BLaER1 treated with 17β-estradiol and CSF1 and Interleukin-3, amounts not matched to agents 10 nM and 100 nM (cell line): ENCODE data around the gene ZNF385C.
A peak's percentile ranks its signal among the peaks of the same experiment; 100 is the strongest.

ENCODE experiments used
- H3K27ac ChIP-seq, 11 experiments: shearing (Covaris generic); formaldehyde crosslinking; 2 replicates each; pipeline ENCODE4 v1.8.1; 2022
- H3K27me3 ChIP-seq, 11 experiments: shearing (Covaris generic); formaldehyde crosslinking; 2 replicates each; pipeline ENCODE4 v1.8.1; 2022
- H3K36me3 ChIP-seq, 11 experiments: shearing (Covaris generic); formaldehyde crosslinking; 2 replicates each; pipeline ENCODE4 v1.8.1; 2022
- H3K4me1 ChIP-seq, 10 experiments: shearing (Covaris generic); formaldehyde crosslinking; 2 replicates each; pipeline ENCODE4 v1.8.1; 2022
- H3K4me2 ChIP-seq, 11 experiments: shearing (Covaris generic); formaldehyde crosslinking; 2 replicates each; pipeline ENCODE4 v1.8.1; 2022
- H3K4me3 ChIP-seq, 10 experiments: shearing (Covaris generic); formaldehyde crosslinking; 2 replicates each; pipeline ENCODE4 v1.8.1; 2022
- H3K9ac ChIP-seq, 11 experiments: shearing (Covaris generic); formaldehyde crosslinking; 2 replicates each; pipeline ENCODE4 v1.8.1; 2022
- H3K9me3 ChIP-seq, 11 experiments: shearing (Covaris generic); formaldehyde crosslinking; replicated peaks in 1 of 11; 2 replicates each; pipeline ENCODE4 v1.8.1; 2022
- H4K20me1 ChIP-seq, 11 experiments: shearing (Covaris generic); formaldehyde crosslinking; 2 replicates each; pipeline ENCODE4 v1.8.1; 2022
- Cebpa-rat ChIP-seq, 11 experiments: shearing (Covaris generic); IDR thresholded peaks; 2 replicates each; pipeline ENCODE4 v1.8.1; 2022

Gene ZNF385C

DNA sequence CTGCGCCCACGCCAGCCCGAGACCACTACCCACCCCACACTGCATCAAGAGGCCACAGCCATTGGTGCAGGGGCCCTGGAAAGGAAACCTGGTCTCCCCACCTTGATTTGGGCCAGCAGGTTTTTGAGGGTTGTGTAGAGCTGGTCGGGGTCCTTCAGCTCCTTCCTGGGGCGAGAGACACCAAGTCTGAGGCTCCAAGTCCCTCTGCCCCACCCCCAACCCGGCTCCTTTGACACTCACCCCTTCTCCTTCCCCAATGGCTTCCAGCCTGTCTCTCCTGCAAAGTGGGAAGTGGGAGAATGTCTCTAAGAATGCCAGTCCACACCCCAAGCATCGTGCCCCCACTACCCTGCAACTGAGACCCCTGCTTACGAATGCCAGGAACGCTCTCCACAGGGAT lies 15.8 kb upstream of the ZNF385C start:
- H3K27ac ChIP-seq, result peak overlapping the region in 3 of 11 experiments; percentile 78 to 85 (median 80); a peak in 2 of 22 replicates
- no peak overlapping the region for H3K4me3 ChIP-seq
- H3K4me2 ChIP-seq, result no peak overlapping the region

DNA sequence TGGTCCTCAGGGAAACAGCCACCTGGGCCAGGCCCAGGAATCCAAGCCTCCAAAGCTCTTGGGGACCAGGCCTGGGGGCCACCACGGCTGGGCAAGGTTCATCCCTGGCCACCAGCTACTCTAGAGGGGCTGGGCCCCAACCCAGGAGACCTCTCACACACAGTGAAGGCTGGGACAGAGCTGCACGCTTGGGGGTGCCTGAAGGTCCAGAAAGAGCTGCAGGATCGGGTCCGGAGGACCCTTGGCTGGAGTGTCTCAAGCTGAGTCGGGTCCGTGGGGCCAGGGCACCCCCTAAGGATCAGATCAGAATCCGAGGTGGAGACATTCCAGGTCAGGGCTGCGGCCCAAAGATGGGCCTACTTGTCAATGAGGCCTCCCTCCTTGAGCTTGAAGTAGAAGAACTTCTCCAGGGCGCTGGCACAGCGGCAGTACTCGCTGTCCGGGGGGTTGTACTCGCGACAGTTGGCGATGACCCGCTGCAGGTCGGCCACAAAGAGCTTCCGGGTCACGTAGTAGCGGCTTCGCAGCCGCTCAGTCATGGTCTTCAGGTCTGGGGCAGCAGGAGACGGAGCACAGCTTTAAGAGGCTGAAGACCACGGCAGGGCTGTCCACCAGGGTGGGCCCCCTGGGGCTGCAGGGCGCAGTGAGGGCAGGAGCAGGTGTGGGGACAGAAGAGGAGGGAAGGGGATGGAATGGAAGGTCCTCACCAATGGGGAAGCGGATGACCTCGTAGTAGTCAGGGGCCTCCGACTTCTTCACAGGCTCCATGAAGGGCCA lies 15.2 kb upstream of the ZNF385C start:
- Histone ChIP-seq H3K4me1 (peaks cover 25 to 44% (median 34%) of the 10 kb centered on the region in 10 experiments), H3K9ac (peak overlapping the region; percentile 67 to 82 (median 76)), H3K4me2 (peak overlapping the region; percentile 62 to 95 (median 92)), H3K36me3 (peaks cover 27 to 55% (median 37%) of the 10 kb centered on the region in 11 experiments), H3K4me3 (peak overlapping the region in 3 of 10 experiments; percentile 6 to 46 (median 7); a peak in 2 of 20 replicates), H4K20me1 (peaks cover 0 to 9% (median 0%) of the 10 kb centered on the region in 11 experiments; a peak in 4 of 22 replicates), H3K27ac (peak overlapping the region; percentile 59 to 85 (median 76)), H3K9me3 (no peaks in the 10 kb centered on the region), H3K27me3 (no peaks in the 10 kb centered on the region)
- TF ChIP-seq Cebpa-rat (IDR thresholded peaks at IDR 0.05), result no peak

More for the DNA sequence above, 15.8 kb upstream of the ZNF385C start:
- Histone ChIP-seq H3K27me3 (no peaks in the 10 kb centered on the region), H4K20me1 (peaks cover 0 to 9% (median 0%) of the 10 kb centered on the region in 11 experiments; a peak in 4 of 22 replicates), H3K36me3 (peaks cover 27 to 61% (median 36%) of the 10 kb centered on the region in 11 experiments), H3K4me1 (peaks cover 25 to 49% (median 38%) of the 10 kb centered on the region in 10 experiments), H3K9ac (peak overlapping the region in 3 of 11 experiments; percentile 72 to 82 (median 76); a peak in 4 of 22 replicates), H3K9me3 (no peaks in the 10 kb centered on the region)
- no peak for TF ChIP-seq Cebpa-rat (IDR thresholded peaks at IDR 0.05)

DNA sequence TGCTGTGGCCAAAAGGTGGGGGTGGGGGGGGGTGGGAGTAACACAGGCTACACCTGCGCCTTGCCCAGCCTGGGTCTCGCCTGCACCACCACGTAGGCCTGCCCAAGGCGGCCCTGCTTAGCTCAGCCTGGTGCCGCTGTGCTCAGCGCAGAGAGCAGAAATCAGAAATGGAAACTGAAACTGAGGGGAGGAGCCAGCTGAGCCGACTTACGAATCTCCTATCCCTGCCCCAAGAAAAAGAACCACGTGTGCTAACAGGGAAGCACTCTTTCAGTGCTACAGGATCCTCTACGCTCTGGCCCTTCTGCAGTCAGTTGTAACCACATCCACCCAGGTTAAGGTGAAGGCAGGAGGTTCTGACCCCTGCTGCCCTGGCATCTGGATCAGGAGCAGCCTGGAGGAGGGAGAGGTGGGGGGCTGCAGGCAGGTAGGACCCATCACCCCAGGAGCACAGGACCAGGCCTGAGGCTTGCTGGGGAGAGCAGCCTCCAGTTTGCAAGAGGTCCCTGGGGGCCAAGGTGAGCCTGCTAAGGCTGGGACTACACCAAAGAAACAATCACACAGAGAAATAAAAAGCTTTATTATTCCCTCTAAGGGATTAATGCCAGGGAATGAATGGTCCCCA lies 14.4 kb upstream of the ZNF385C start, which contains the start of gene DHX58:
DHX58 (minus strand) TSS at position 163 of the 625 bp plus-strand sequence. CDS start 822 bp downstream, outside the sequence.
- Histone ChIP-seq H3K36me3 (peaks cover 23 to 46% (median 35%) of the 10 kb centered on the region in 11 experiments), H3K9me3 (no peaks in the 10 kb centered on the region), H4K20me1 (peaks cover 0 to 8% (median 0%) of the 10 kb centered on the region in 11 experiments; a peak in 4 of 22 replicates), H3K9ac (peak within 1 kb of the TSS; percentile 67 to 82 (median 76)), H3K4me2 (peak within 1 kb of the TSS; percentile 62 to 95 (median 92)), H3K27ac (peak within 1 kb of the TSS; percentile 60 to 85 (median 76)), H3K27me3 (no peaks in the 10 kb centered on the region), H3K4me3 (peak within 1 kb of the TSS; percentile 46 to 65 (median 50); a peak in 19 of 20 replicates), H3K4me1 (peaks cover 31 to 48% (median 41%) of the 10 kb centered on the region in 10 experiments)
- TF ChIP-seq Cebpa-rat (IDR thresholded peaks at IDR 0.05), result no peak

DNA sequence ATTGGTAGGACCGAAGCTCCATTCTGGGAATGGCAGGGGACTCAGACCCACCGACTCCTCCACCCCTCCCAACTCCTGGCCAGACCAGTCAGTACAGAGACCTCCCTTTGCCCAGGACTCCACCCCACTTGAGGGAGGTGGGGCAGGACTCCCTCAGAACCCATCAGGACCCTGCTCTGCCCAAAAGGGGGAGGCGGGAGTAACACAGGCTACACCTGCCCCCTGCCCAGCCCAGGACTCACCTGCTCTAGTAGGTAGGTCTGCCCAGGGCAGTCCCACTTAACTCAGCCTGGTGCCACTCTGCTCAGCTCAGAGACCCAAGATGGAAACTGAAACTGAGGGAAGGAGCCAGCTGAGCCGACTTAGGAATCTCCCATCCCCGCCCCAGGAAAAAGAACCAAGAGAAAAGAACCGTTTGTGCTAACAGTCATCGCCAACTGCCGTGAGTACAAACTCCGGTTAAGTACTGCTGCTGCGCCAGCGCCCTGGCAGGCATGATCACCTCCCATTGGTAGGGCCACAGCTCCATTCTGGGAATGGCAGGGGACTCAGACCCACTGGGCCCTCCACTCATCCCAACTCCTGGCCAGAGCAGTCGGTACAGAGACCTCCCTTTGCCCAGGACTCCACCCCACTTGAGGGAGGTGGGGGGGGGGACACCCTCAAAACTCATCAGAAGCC lies 13.7 kb upstream of the ZNF385C start:
- H3K9ac ChIP-seq, result peak overlapping the region; percentile 67 to 82 (median 76)
- no peaks in the 10 kb centered on the region for H3K27me3 ChIP-seq
- no peaks in the 10 kb centered on the region for H3K9me3 ChIP-seq
- peaks cover 34 to 49% (median 42%) of the 10 kb centered on the region in 10 experiments for H3K4me1 ChIP-seq
- peak overlapping the region; percentile 46 to 65 (median 50); a peak in 19 of 20 replicates for H3K4me3 ChIP-seq
- peaks cover 0 to 2% (median 0%) of the 10 kb centered on the region in 11 experiments; a peak in 4 of 22 replicates for H4K20me1 ChIP-seq
- no peak for TF ChIP-seq Cebpa-rat (IDR thresholded peaks at IDR 0.05)
- peak overlapping the region; percentile 60 to 85 (median 76); a peak in 21 of 22 replicates for H3K27ac ChIP-seq
- peak overlapping the region; percentile 62 to 95 (median 92) for H3K4me2 ChIP-seq
- H3K36me3 ChIP-seq, result peaks cover 16 to 40% (median 29%) of the 10 kb centered on the region in 11 experiments; a peak in 20 of 22 replicates

DNA sequence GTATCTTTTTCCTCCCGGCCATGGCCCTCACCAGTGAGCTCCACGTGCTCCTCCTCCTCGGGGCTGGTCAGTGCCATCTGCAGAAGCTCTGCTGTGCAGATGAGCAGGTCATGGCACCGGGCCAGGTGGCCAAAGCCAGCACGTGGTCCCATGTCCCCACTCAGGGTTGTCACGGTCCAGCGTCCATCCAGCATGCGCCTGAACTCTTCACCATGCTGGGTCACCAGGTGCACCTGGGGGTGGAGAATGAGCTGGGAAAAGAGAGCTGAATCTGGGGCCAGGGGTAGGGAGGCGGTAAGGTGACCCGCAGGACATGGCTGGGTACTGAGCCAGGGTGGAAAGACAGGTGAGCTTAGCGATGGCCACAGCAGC lies 13.0 kb upstream of the ZNF385C start:
- no peaks in the 10 kb centered on the region for H3K27me3 ChIP-seq
- H3K4me2 ChIP-seq, result peak overlapping the region; percentile 62 to 95 (median 92)
- peak overlapping the region in 2 of 10 experiments; percentile 47 to 50; a peak in 4 of 20 replicates for H3K4me3 ChIP-seq
- H3K27ac ChIP-seq, result peak overlapping the region in 6 of 11 experiments; percentile 75 to 85 (median 82); a peak in 11 of 22 replicates
- H3K9me3 ChIP-seq, result no peaks in the 10 kb centered on the region
- no peak for TF ChIP-seq Cebpa-rat (IDR thresholded peaks at IDR 0.05)
- H3K4me1 ChIP-seq, result peaks cover 38 to 55% (median 44%) of the 10 kb centered on the region in 10 experiments
- H4K20me1 ChIP-seq, result no peaks in the 10 kb centered on the region; a peak in 1 of 22 replicates
- H3K9ac ChIP-seq, result peak overlapping the region in 6 of 11 experiments; percentile 76 to 82 (median 77); a peak in 8 of 22 replicates
- peaks cover 13 to 35% (median 25%) of the 10 kb centered on the region in 11 experiments; a peak in 19 of 22 replicates for H3K36me3 ChIP-seq

DNA sequence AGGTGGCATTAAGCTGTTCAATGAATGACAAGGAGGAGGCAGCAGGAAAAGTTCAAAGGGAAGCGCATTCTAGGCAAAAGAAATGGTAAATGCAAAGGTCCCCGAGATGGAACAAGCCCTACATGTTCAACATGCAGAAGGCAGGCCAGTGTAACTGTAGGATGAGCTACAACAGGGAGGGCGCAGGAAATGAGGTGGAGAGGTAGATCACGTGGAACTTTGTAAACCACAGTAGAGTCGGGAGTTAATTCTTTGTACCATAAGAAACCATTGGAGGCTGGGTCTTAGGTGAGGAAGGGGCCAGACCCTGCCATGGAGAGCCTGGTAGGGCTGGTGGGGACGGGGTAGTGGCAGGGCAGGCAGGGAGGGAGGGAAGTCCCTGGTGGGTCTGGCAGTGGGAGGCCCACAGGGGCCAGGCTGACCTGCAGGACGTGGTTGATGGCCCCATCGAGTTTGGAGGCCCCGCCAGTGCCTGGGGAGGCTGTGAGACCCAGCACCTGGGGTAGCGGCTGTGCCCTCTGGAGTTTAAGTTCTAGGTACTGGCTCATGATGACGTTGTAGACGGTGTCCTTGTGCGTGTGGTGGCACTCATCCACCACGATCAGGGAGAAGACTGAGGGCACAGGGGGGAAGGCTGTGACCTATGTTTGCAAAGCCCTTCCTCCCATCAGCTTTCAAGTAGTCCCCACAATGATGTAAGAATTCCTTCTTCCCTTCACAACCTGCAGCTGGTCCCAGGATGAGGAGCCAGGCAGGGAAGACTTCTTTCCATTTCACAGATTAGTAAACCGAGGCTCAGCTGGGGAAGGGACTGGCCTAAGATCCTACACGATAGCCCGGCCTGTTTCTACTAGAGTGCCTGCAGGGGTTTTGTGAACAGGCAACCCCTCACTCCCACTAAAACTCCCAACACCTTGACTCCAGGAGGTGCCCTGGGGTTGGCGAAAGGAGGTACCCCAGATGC lies 12.3 kb upstream of the ZNF385C start:
- Histone ChIP-seq H3K27ac (no peak overlapping the region), H3K4me3 (no peak overlapping the region), H3K27me3 (no peaks in the 10 kb centered on the region), H3K4me1 (peaks cover 38 to 55% (median 44%) of the 10 kb centered on the region in 10 experiments), H3K4me2 (peak overlapping the region in 9 of 11 experiments; percentile 82 to 95 (median 93); a peak in 13 of 22 replicates), H4K20me1 (no peaks in the 10 kb centered on the region; a peak in 1 of 22 replicates), H3K9me3 (no peaks in the 10 kb centered on the region), H3K9ac (no peak overlapping the region), H3K36me3 (peaks cover 10 to 28% (median 18%) of the 10 kb centered on the region in 11 experiments; a peak in 18 of 22 replicates)
- TF ChIP-seq Cebpa-rat (IDR thresholded peaks at IDR 0.05), result no peak

DNA sequence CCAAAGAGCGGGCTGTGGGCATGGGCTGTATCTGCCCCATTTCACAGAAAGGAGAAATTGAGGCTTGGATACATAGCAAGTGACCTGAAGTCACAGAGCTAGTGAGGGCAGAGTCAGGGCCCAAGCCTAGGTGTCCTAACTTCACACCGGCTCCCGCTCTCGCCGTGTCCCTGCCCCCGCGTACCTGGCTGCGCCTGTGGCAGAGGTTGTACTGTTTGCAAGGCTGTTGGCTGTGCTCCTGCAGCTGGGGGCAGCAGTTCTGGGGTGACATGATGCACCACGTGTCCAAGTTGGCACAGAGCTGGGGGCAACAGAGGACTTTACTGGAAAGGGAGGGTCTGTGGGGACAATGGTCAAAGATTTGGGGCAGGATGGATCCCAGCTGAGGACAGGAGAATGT lies 10.8 kb upstream of the ZNF385C start:
- no peak for TF ChIP-seq Cebpa-rat (IDR thresholded peaks at IDR 0.05)

More for the DNA sequence above, 10.8 kb upstream of the ZNF385C start:
- peaks cover 0 to 22% (median 10%) of the 10 kb centered on the region in 11 experiments; a peak in 17 of 22 replicates for H3K36me3 ChIP-seq
- no peaks in the 10 kb centered on the region; a peak in 1 of 22 replicates for H4K20me1 ChIP-seq
- H3K4me3 ChIP-seq, result no peak overlapping the region
- H3K9me3 ChIP-seq, result no peaks in the 10 kb centered on the region
- H3K4me1 ChIP-seq, result peaks cover 38 to 55% (median 44%) of the 10 kb centered on the region in 10 experiments
- no peak overlapping the region for H3K4me2 ChIP-seq
- H3K27me3 ChIP-seq, result no peaks in the 10 kb centered on the region
- H3K9ac ChIP-seq, result no peak overlapping the region
- no peak overlapping the region for H3K27ac ChIP-seq
